HepG2 (cell line): Measurements from ENCODE around the gene TPD52L2. TPM values are rescaled to one million over a fixed set of nuclear protein-coding genes. Genes with fewer than 3 reads are reported as not detected.

Experiments
- ATAC-seq: fragments of 200-7000 bp; cut with Tn5 transposase; 3 replicates; pipeline ENCODE4 v1.9.1; 2020; ENCODE audit warnings: mild to moderate bottlenecking, moderate library complexity
- BruUV-seq: library from RNA; stranded (reverse); fragments of 400-500 nt; replicated peaks from 2 replicates; lab custom pipeline; 2021; lab: Mats Ljungman, UMichigan
- CTCF ChIA-PET: fragments of 300-600 bp; formaldehyde crosslinking; extraction: SDS; loops from one replicate; lab custom pipeline; 2021; ENCODE audit warnings: low total read pairs, inconsistent platforms, low intra/inter-chr PET ratio; lab: Yijun Ruan, JAX
- POLR2A ChIA-PET: fragments of 350-600 bp; sonication (Branson Sonifier 250); formaldehyde crosslinking; loops from one replicate; lab custom pipeline; 2020; ENCODE audit warnings: antibody characterized with exemption, inconsistent platforms; lab: Yijun Ruan, JAX
- DNase-seq: peaks from one replicate; pipeline ENCODE4 v3.0.0-alpha.2; 2015; ENCODE audit warnings: low spot score
- FAIRE-seq: peaks from 3 replicates; lab custom pipeline; 2011; peaks lifted over from hg19 to GRCh38; lab: Jason Lieb, UNC
- H2AFZ ChIP-seq: one replicate; pipeline ENCODE4 v1.6.1; 2011; ENCODE audit warnings: low read length, inconsistent platforms
- H3K27ac ChIP-seq: fragments of 300-600 bp; 3 replicates; pipeline ENCODE4 v1.8.0; 2011; ENCODE audit warnings: mixed run types, mild to moderate bottlenecking, mixed read lengths, low read length, inconsistent platforms; ENCODE audit not compliant: insufficient read depth; ENCODE audit errors: extremely low read length
- H3K27me3 ChIP-seq, 2 experiments: fragments of 200-600 bp in 1 of 2; 2 replicates in 1 of 2; 3 replicates in 1 of 2; pipeline versions ENCODE4 v1.6.0 to v1.8.0; 2011; ENCODE audit warnings: low read length in 2 of 2, mild to moderate bottlenecking in 2 of 2, moderate library complexity in 2 of 2, inconsistent platforms in 1 of 2; ENCODE audit not compliant: insufficient read depth in 2 of 2, control insufficient read depth in 1 of 2
- H3K36me3 ChIP-seq, 2 experiments: fragments of 200-600 bp in 1 of 2; replicated peaks in 1 of 2; 2 replicates in 1 of 2; 3 replicates in 1 of 2; pipeline versions ENCODE4 v1.5.1 to v1.8.0; 2011; ENCODE audit warnings: low read length in 2 of 2, inconsistent platforms in 1 of 2; ENCODE audit not compliant: insufficient read depth in 2 of 2, control insufficient read depth in 1 of 2
- H3K4me1 ChIP-seq: 2 replicates; pipeline ENCODE4 v1.5.1; 2012; ENCODE audit warnings: low read length, inconsistent platforms; ENCODE audit not compliant: insufficient read depth
- H3K4me2 ChIP-seq: 2 replicates; pipeline ENCODE4 v1.6.0; 2011; ENCODE audit warnings: low read depth, low read length, inconsistent platforms
- H3K4me3 ChIP-seq, 3 experiments: fragments of 200-600 bp in 1 of 3; sonication (generic), shearing (Covaris generic) in 1 of 3; replicated peaks in 1 of 3; 2 replicates each; pipeline ENCODE4 v1.5.1; 2011 to 2016; ENCODE audit warnings: low read length in 3 of 3, inconsistent platforms in 2 of 3, low read depth in 2 of 3, mild to moderate bottlenecking in 2 of 3, control low read depth in 1 of 3, mixed read lengths in 1 of 3; ENCODE audit not compliant: insufficient read depth in 1 of 3
- H3K79me2 ChIP-seq: one replicate; pipeline ENCODE4 v1.6.1; 2011; ENCODE audit warnings: low read length, inconsistent platforms; ENCODE audit not compliant: insufficient read depth
- H3K9ac ChIP-seq: 2 replicates; pipeline ENCODE4 v1.6.0; 2011; ENCODE audit warnings: mild to moderate bottlenecking, low read depth, low read length, inconsistent platforms; ENCODE audit not compliant: insufficient read depth
- H3K9me3 ChIP-seq: 2 replicates; pipeline ENCODE4 v1.5.1; 2012; ENCODE audit warnings: mild to moderate bottlenecking, low read length
- H4K20me1 ChIP-seq: 2 replicates; pipeline ENCODE4 v1.6.0; 2011; ENCODE audit warnings: inconsistent platforms, mild to moderate bottlenecking, low read length, moderate library complexity; ENCODE audit not compliant: insufficient read depth
- AKNA ChIP-seq: sonication (generic); formaldehyde crosslinking; IDR thresholded peaks from 2 replicates; pipeline ENCODE4 v1.4.0; 2020; ENCODE audit warnings: missing genetic modification reagents, borderline replicate concordance
- POLR2A ChIP-seq, 2 experiments: IDR thresholded peaks; 2 replicates each; pipeline ENCODE4 v1.6.1; 2011; ENCODE audit warnings: low read depth in 2 of 2, low read length in 2 of 2, mild to moderate bottlenecking in 1 of 2, moderate library complexity in 1 of 2; ENCODE audit not compliant: insufficient read depth in 1 of 2
- WGBS: methylation state at CpG from one replicate; pipeline ENCODE4 v1.1.6; 2017; ENCODE audit warnings: low lambda C conversion rate; 5-methylcytosine and 5-hydroxymethylcytosine counted together
- in situ Hi-C: cut with HindIII; loops from 2 replicates; pipeline ENCODE4 v1.10.0; 2017; ENCODE audit warnings: low pct_unique_long_range_greater_than_20kb; ENCODE audit not compliant: extremely low pct_ligation_motif_present
- intact Hi-C: fragments of 100-400 bp; cut with micrococcal nuclease; formaldehyde crosslinking; loops from one replicate; pipeline ENCODE4 v1.10.0; 2022; ENCODE audit not compliant: unreplicated experiment
- polyA plus RNA-seq, 8 experiments: library from polyadenylated mRNA; depleted of rRNA in 3 of 8; stranded (reverse) in 7 of 8; unstranded in 1 of 8; fragments of >200 nt; fragmentation: Illumina TruSeq in 4 of 8; extraction: Trizol in 4 of 8; gene quantifications; 2 replicates each; pipeline versions ENCODE4 v1.2.1 to v1.2.3, GENCODE V29; 2011 to 2016; ENCODE audit warnings: low read depth in 4 of 8, missing spikeins in 1 of 8, mixed read lengths in 1 of 8; ENCODE audit not compliant: insufficient read depth in 1 of 8
- total RNA-seq, 5 experiments: library from RNA; depleted of rRNA; stranded (reverse); fragments of >200 nt; fragmentation: Illumina TruSeq; extraction: Trizol; gene quantifications; 2 replicates each; pipeline ENCODE4 v1.2.3, GENCODE V29; 2016; ENCODE audit warnings: low read depth in 1 of 5

Gene TPD52L2
- total and polyA plus RNA-seq, 2 of the 13 experiments (the other 11 are each of a cell fraction or from before 2014, with no cell fraction given), result 156 to 184 TPM

GRCh38 chr20:63932606-63933160, 67.6 kb downstream of the TPD52L2 start:
- Histone ChIP-seq H3K79me2 (no peaks in the 10 kb centered on the region), H3K4me1 (no peaks in the 10 kb centered on the region), H3K27ac (no peak overlapping the region), H4K20me1 (peaks cover 4% of the 10 kb centered on the region; the same call in 1 of the 2 replicates), H3K27me3 (no peaks in the 10 kb centered on the region), H3K36me3 (peaks cover 59 to 77% of the 10 kb centered on the region in 2 experiments), H2AFZ (no peak overlapping the region), H3K4me2 (no peak overlapping the region), H3K9me3 (no peaks in the 10 kb centered on the region), H3K4me3 (no peak overlapping the region), H3K9ac (no peak overlapping the region)
- FAIRE-seq, result no peak
- CTCF ChIA-PET, result no interaction called here
- DNase-seq, result no peak
- 97% methylated on average over 12 of the region's 17 CpGs for WGBS
- POLR2A ChIA-PET, result interaction anchor here (0.9 kb wide), 1 partner anchor 26 kb away, joined by 3 read pairs; no protein-coding TSS in a partner anchor
- in situ Hi-C loops (no loop called here), intact Hi-C loops (no loop called here)
- ATAC-seq, result no peak
- TF ChIP-seq POLR2A (IDR thresholded peaks at IDR 0.05; ENCODE audit: insufficient read depth in 1 of 2, low read depth in 2 of 2, low read length in 2 of 2) (0 out of 4 replicates have a peak, but pooled peaks of 1 of the 2 experiments have one; percentile 1), AKNA (CRISPR knock-in tag) (no peak)
- BruUV-seq, result no TSS peak
